Smooth muscle cell (in vitro differentiated cells): Measurements from ENCODE around the gene SLFN11. TPM values are rescaled to one million over a fixed set of nuclear protein-coding genes. Genes with fewer than 3 reads are reported as not detected.
"Not testable (repeated sequence)": the region's sequence is repeated elsewhere in the genome, so short reads cannot be mapped to it uniquely, and the experiment has no call there.

Experiments
- DNase-seq: peaks from one replicate; lab custom pipeline; 2025; ENCODE audit not compliant: unreplicated experiment; lab: John Stamatoyannopoulos, UW
- H2AFZ ChIP-seq: fragments of 200-600 bp; sonication (generic); 2 replicates; pipeline ENCODE4 v1.6.0; 2016; ENCODE audit warnings: antibody characterized with exemption, low read depth, mild to moderate bottlenecking
- H3F3A ChIP-seq: fragments of 200-600 bp; sonication (generic); 2 replicates; pipeline ENCODE4 v1.6.0; 2017; ENCODE audit warnings: antibody characterized with exemption, low read depth
- H3K27ac ChIP-seq: fragments of 200-600 bp; sonication (generic); 2 replicates; pipeline ENCODE4 v1.5.1; 2016; ENCODE audit warnings: low read depth, mild to moderate bottlenecking
- H3K27me3 ChIP-seq: fragments of 200-600 bp; sonication (generic); 2 replicates; pipeline ENCODE4 v1.6.1; 2016; ENCODE audit warnings: low read depth, mild to moderate bottlenecking
- H3K36me3 ChIP-seq: fragments of 200-600 bp; sonication (generic); 2 replicates; pipeline ENCODE4 v1.5.1; 2016; ENCODE audit warnings: low read depth
- H3K4me1 ChIP-seq: fragments of 200-600 bp; sonication (generic); 2 replicates; pipeline ENCODE4 v1.5.1; 2016; ENCODE audit warnings: low read depth
- H3K4me2 ChIP-seq: fragments of 200-600 bp; sonication (generic); 2 replicates; pipeline ENCODE4 v1.6.0; 2016; ENCODE audit warnings: mild to moderate bottlenecking
- H3K4me3 ChIP-seq: fragments of 200-600 bp; sonication (generic); 2 replicates; pipeline ENCODE4 v1.5.1; 2016; ENCODE audit warnings: mild to moderate bottlenecking
- H3K79me2 ChIP-seq: fragments of 200-600 bp; sonication (generic); 2 replicates; pipeline ENCODE4 v1.6.0; 2016; ENCODE audit warnings: low read depth, mild to moderate bottlenecking
- H3K9ac ChIP-seq: fragments of 200-600 bp; sonication (generic); 2 replicates; pipeline ENCODE4 v1.6.0; 2016; ENCODE audit warnings: low read depth
- H3K9me3 ChIP-seq: fragments of 200-600 bp; sonication (generic); replicated peaks from 2 replicates; pipeline ENCODE4 v1.5.1; 2016; ENCODE audit warnings: low read depth
- H4K20me1 ChIP-seq: fragments of 200-600 bp; sonication (generic); 2 replicates; pipeline ENCODE4 v1.6.0; 2016; ENCODE audit warnings: low read depth
- CTCF ChIP-seq: fragments of 200-600 bp; sonication (generic); IDR thresholded peaks from 2 replicates; pipeline ENCODE4 v1.5.1; 2017; ENCODE audit warnings: borderline replicate concordance, mild to moderate bottlenecking, antibody characterized with exemption; ENCODE audit not compliant: insufficient read depth, poor library complexity, severe bottlenecking
- WGBS: methylation state at CpG from one replicate; pipeline ENCODE4 v1.1.7; 2016; ENCODE audit warnings: low lambda C conversion rate; 5-methylcytosine and 5-hydroxymethylcytosine counted together
- polyA plus RNA-seq: library from polyadenylated mRNA; unstranded; fragments of >200 nt; fragmentation: Nextera tagmentation; extraction: Ambion mirVana; gene quantifications from 2 replicates; pipeline ENCODE4 v1.2.1, GENCODE V29; 2016
- total RNA-seq: library from RNA; depleted of rRNA; stranded (reverse); fragments of >200 nt; gene quantifications from 2 replicates; pipeline ENCODE4 v1.2.3, GENCODE V29; 2014

The SLFN11 gene
- total RNA-seq (4.3 and 4.4 TPM in 2 replicates), polyA plus RNA-seq (1.4 and 1.8 TPM in 2 replicates)

DNA sequence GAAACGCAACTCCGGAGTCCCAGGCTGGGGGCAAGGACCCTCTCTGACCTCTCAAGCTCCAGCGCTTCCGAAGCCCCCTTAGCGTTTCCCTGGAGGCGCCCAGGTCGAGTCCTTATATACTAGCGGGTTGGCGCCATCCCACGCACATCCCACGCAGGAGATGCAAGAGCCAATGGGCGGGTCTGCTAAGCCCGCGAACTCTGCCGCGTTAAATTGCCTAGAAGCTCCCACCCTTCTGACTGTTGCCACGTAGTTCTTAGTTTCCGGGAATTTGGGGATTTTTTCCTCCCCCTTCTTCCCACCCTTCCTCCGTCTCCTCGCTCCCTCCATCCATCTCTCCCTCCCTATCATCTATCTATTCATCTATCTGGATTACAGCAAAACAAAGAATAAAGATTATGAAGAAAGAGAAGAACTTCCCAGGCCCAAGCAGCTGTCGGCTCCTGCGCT, at the start of gene SLFN11:
TSS of gene SLFN11 (minus strand) at position 88 of the 450 bp plus-strand sequence. CDS start 9,814 bp downstream, outside the sequence.
- Histone ChIP-seq H2AFZ (peak within 1 kb of the TSS; percentile 87), H3K4me3 (peak within 1 kb of the TSS; percentile 59), H3K9me3 (peaks cover 5% of the 10 kb centered on the region), H3K79me2 (no peaks in the 10 kb centered on the region), H4K20me1 (no peaks in the 10 kb centered on the region), H3F3A (no peaks in the 10 kb centered on the region), H3K27ac (no peak within 1 kb of the TSS), H3K9ac (peak within 1 kb of the TSS; percentile 37), H3K4me2 (peak within 1 kb of the TSS; percentile 95), H3K27me3 (peaks cover 79% of the 10 kb centered on the region), H3K36me3 (no peaks in the 10 kb centered on the region), H3K4me1 (peaks cover 5% of the 10 kb centered on the region)
- TF ChIP-seq CTCF: no peak
- no peak for DNase-seq
- WGBS: 2% methylated on average over 22 of the region's 22 CpGs

GRCh38 chr17:35421069-35421468, 47.6 kb upstream of the SLFN11 start:
- H4K20me1 ChIP-seq, H3K4me1 ChIP-seq, H3K9me3 ChIP-seq, H3K9ac ChIP-seq, DNase-seq, H3K4me3 ChIP-seq, H3K36me3 ChIP-seq, H2AFZ ChIP-seq, H3F3A ChIP-seq, H3K79me2 ChIP-seq, H3K27ac ChIP-seq, H3K27me3 ChIP-seq, H3K4me2 ChIP-seq: not testable (repeated sequence)
- 97% methylated on average over 9 of the region's 9 CpGs for WGBS

- TF ChIP-seq CTCF: no peak
- Histone ChIP-seq H3K9me3 (no peaks in the 10 kb centered on the region), H3K36me3 (peaks cover 5% of the 10 kb centered on the region), H3F3A (no peaks in the 10 kb centered on the region), H3K4me2 (no peak overlapping the region), H3K4me3 (no peak overlapping the region), H3K27me3 (no peaks in the 10 kb centered on the region), H3K4me1 (no peaks in the 10 kb centered on the region), H3K27ac (no peak overlapping the region), H3K79me2 (peaks cover 9% of the 10 kb centered on the region), H2AFZ (no peak overlapping the region), H4K20me1 (no peaks in the 10 kb centered on the region), H3K9ac (no peak overlapping the region)
- 90% methylated on average over 2 of the region's 2 CpGs for WGBS
- DNase-seq: no peak
These were observed 43.2 kb upstream of the SLFN11 start for GRCh38 chr17:35416659-35417058.

DNA sequence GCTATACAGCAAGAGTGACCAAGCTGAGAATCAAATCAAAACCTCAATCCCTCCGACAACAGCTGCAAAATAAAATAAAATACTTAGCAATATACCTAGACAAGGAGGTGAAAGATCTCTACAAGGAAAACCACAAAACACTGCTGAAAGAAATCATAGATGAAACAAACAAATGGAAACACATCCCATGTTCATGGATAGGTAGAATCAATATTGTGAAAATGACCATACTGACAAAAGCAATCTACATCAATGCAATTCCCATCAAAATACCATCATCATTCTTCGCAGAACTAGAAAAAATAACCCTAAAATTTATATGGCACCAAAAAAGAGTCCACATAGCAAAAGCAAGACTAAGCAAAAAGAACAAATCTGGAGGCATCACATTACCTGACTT, 41.3 kb upstream of the SLFN11 start:
- not testable (repeated sequence) for H3K79me2 ChIP-seq, H3K36me3 ChIP-seq, H3K9ac ChIP-seq, H3K4me2 ChIP-seq, H2AFZ ChIP-seq, H3K9me3 ChIP-seq, H3K4me3 ChIP-seq, H3F3A ChIP-seq, H4K20me1 ChIP-seq, H3K4me1 ChIP-seq, DNase-seq, H3K27me3 ChIP-seq, H3K27ac ChIP-seq
- 93% methylated on average over 2 of the region's 2 CpGs for WGBS

- no peaks in the 10 kb centered on the region for H3K9me3 ChIP-seq
- 100% methylated on average over 1 of the region's 1 CpG for WGBS
- no peak overlapping the region for H3K9ac ChIP-seq
- no peaks in the 10 kb centered on the region for H3K27me3 ChIP-seq
- no peaks in the 10 kb centered on the region for H3K4me1 ChIP-seq
- no peak for DNase-seq
- no peak overlapping the region for H2AFZ ChIP-seq
- no peak for TF ChIP-seq CTCF
- no peak overlapping the region for H3K4me3 ChIP-seq
- H3K27ac ChIP-seq: no peak overlapping the region
- no peaks in the 10 kb centered on the region for H3F3A ChIP-seq
- H3K36me3 ChIP-seq: peaks cover 5% of the 10 kb centered on the region
- H3K79me2 ChIP-seq: peaks cover 9% of the 10 kb centered on the region
- H4K20me1 ChIP-seq: no peaks in the 10 kb centered on the region
- no peak overlapping the region for H3K4me2 ChIP-seq
These were observed 40.8 kb upstream of the SLFN11 start for GRCh38 chr17:35414247-35414646.
